H1 (cell line): ENCODE data around the gene WNT8B. TPM values are rescaled to one million over a fixed set of nuclear protein-coding genes. Genes with fewer than 3 reads are reported as not detected.

Source experiments
- CTCF ChIA-PET: fragments of 300-600 bp; sonication (Branson Sonifier 250); formaldehyde crosslinking; loops from one replicate; lab custom pipeline; 2021; ENCODE audit not compliant: partially characterized antibody; lab: Charles Lee
- POLR2A ChIA-PET: fragments of 300-600 bp; sonication (Branson Sonifier 250); formaldehyde crosslinking; loops from one replicate; lab custom pipeline; 2021; ENCODE audit warnings: inconsistent platforms; ENCODE audit not compliant: partially characterized antibody; lab: Charles Lee
- DNase-seq, 2 experiments: peaks; one replicate each; pipeline versions ENCODE4 v3.0.0 to v3.0.0-alpha.2; 2010 to 2022; ENCODE audit warnings: low spot score in 2 of 2, low read depth in 1 of 2, mixed read lengths in 1 of 2
- FAIRE-seq: peaks from 2 replicates; lab custom pipeline; 2011; peaks lifted over from hg19 to GRCh38; lab: Jason Lieb, UNC
- H2AFZ ChIP-seq: 2 replicates; pipeline ENCODE4 v1.8.1; 2012; ENCODE audit warnings: low read length, inconsistent platforms
- H2AK5ac ChIP-seq: 2 replicates; pipeline ENCODE4 v1.6.1; 2013; ENCODE audit warnings: low read depth, low read length
- H2BK120ac ChIP-seq: replicated peaks from 2 replicates; pipeline ENCODE3; 2013; ENCODE audit warnings: low read depth, low read length, inconsistent platforms
- H2BK12ac ChIP-seq: 2 replicates; pipeline ENCODE4 v1.6.1; 2013; ENCODE audit warnings: low read depth, low read length
- H2BK15ac ChIP-seq: 2 replicates; pipeline ENCODE4 v1.6.1; 2013; ENCODE audit warnings: low read length
- H2BK20ac ChIP-seq: 2 replicates; pipeline ENCODE4 v1.6.1; 2013; ENCODE audit warnings: low read length
- H2BK5ac ChIP-seq: 2 replicates; pipeline ENCODE4 v1.6.1; 2013; ENCODE audit warnings: low read depth, low read length
- H3K14ac ChIP-seq: 2 replicates; pipeline ENCODE4 v1.6.1; 2013; ENCODE audit warnings: inconsistent platforms; ENCODE audit not compliant: insufficient read length
- H3K18ac ChIP-seq: 2 replicates; pipeline ENCODE4 v1.6.1; 2013; ENCODE audit warnings: low read length; ENCODE audit errors: extremely low read depth
- H3K23ac ChIP-seq: 2 replicates; pipeline ENCODE4 v1.6.1; 2013; ENCODE audit warnings: inconsistent platforms; ENCODE audit not compliant: insufficient read length
- H3K23me2 ChIP-seq: 2 replicates; pipeline ENCODE4 v1.6.1; 2013; ENCODE audit warnings: low read depth, low read length
- H3K27ac ChIP-seq: 2 replicates; pipeline ENCODE4 v1.6.1; 2011; ENCODE audit warnings: low read depth, low read length, inconsistent platforms
- H3K27me3 ChIP-seq, 4 experiments: replicated peaks in 1 of 4; 1 replicate in 1 of 4; 2 replicates in 3 of 4; pipeline versions ENCODE4 v1.6.1 to v1.8.1; 2011 to 2013; ENCODE audit warnings: low read length in 3 of 4, mild to moderate bottlenecking in 3 of 4, inconsistent platforms in 2 of 4, mixed read lengths in 2 of 4, moderate library complexity in 1 of 4; ENCODE audit not compliant: control insufficient read depth in 3 of 4, insufficient read depth in 3 of 4; ENCODE audit errors: extremely low read depth in 1 of 4
- H3K36me3 ChIP-seq, 4 experiments: 2 replicates each; pipeline versions ENCODE4 v1.6.1 to v1.8.1; 2011 to 2013; ENCODE audit warnings: mild to moderate bottlenecking in 4 of 4, low read length in 3 of 4, moderate library complexity in 2 of 4, control low read depth in 1 of 4, inconsistent platforms in 1 of 4; ENCODE audit not compliant: insufficient read depth in 4 of 4, control insufficient read depth in 2 of 4
- H3K4ac ChIP-seq: replicated peaks from 2 replicates; pipeline ENCODE3; 2013; ENCODE audit warnings: low read length, low read depth, mixed read lengths, inconsistent platforms; ENCODE audit not compliant: insufficient read length
- H3K4me1 ChIP-seq, 4 experiments: replicated peaks in 1 of 4; 1 replicate in 1 of 4; 2 replicates in 3 of 4; pipeline versions ENCODE4 v1.6.1 to v1.8.1; 2011 to 2013; ENCODE audit warnings: low read length in 3 of 4, inconsistent platforms in 2 of 4, mixed read lengths in 1 of 4; ENCODE audit not compliant: insufficient read depth in 4 of 4, control insufficient read depth in 3 of 4
- H3K4me2 ChIP-seq, 2 experiments: 2 replicates each; pipeline versions ENCODE4 v1.6.1 to v1.8.1; 2011 to 2013; ENCODE audit warnings: low read depth in 2 of 2, low read length in 2 of 2, control low read depth in 1 of 2, inconsistent platforms in 1 of 2, mild to moderate bottlenecking in 1 of 2; ENCODE audit not compliant: insufficient read depth in 1 of 2
- H3K4me3 ChIP-seq, 4 experiments: fragments of 200-600, 300-600 bp in 1 of 4; sonication (generic), shearing (Covaris generic), sonication (Bioruptor Twin) in 1 of 4; 2 replicates each; pipeline versions ENCODE4 v1.5.1 to v1.8.1; 2011 to 2016; ENCODE audit warnings: low read length in 4 of 4, low read depth in 3 of 4, control low read depth in 2 of 4, inconsistent platforms in 2 of 4, mild to moderate bottlenecking in 2 of 4, mixed read lengths in 1 of 4, moderate library complexity in 1 of 4; ENCODE audit not compliant: insufficient read depth in 2 of 4; ENCODE audit errors: extremely low read depth in 1 of 4
- H3K56ac ChIP-seq: replicated peaks from 2 replicates; pipeline ENCODE3; 2013; ENCODE audit warnings: low read depth, mild to moderate bottlenecking, mixed read lengths, low read length, inconsistent platforms; ENCODE audit not compliant: insufficient read length
- H3K79me1 ChIP-seq: 2 replicates; pipeline ENCODE4 v1.6.1; 2013; ENCODE audit warnings: low read depth, low read length, control low read depth
- H3K79me2 ChIP-seq, 2 experiments: 2 replicates each; pipeline versions ENCODE4 v1.6.1 to v1.8.1; 2012 to 2013; ENCODE audit warnings: low read length in 2 of 2, mild to moderate bottlenecking in 2 of 2, inconsistent platforms in 1 of 2; ENCODE audit not compliant: insufficient read depth in 2 of 2, control insufficient read depth in 1 of 2
- H3K9ac ChIP-seq, 4 experiments: replicated peaks in 1 of 4; 1 replicate in 1 of 4; 2 replicates in 3 of 4; pipeline versions ENCODE4 v1.6.1 to v1.8.1; 2011 to 2013; ENCODE audit warnings: low read depth in 3 of 4, low read length in 3 of 4, control low read depth in 2 of 4, mild to moderate bottlenecking in 2 of 4, moderate library complexity in 2 of 4, inconsistent platforms in 1 of 4; ENCODE audit errors: extremely low read depth in 1 of 4
- H3K9me3 ChIP-seq, 2 experiments: 2 replicates each; pipeline versions ENCODE4 v1.6.1 to v1.8.1; 2012 to 2013; ENCODE audit warnings: mild to moderate bottlenecking in 2 of 2, moderate library complexity in 2 of 2, control low read depth in 1 of 2, inconsistent platforms in 1 of 2, low read depth in 1 of 2, low read length in 1 of 2, mixed read lengths in 1 of 2; ENCODE audit not compliant: insufficient read depth in 2 of 2
- H4K20me1 ChIP-seq, 2 experiments: replicated peaks in 1 of 2; 2 replicates each; pipeline versions ENCODE3 to v1.8.1; 2011 to 2013; ENCODE audit warnings: inconsistent platforms in 2 of 2, low read length in 2 of 2, mild to moderate bottlenecking in 1 of 2; ENCODE audit not compliant: insufficient read depth in 2 of 2, control insufficient read depth in 1 of 2
- H4K5ac ChIP-seq: 2 replicates; pipeline ENCODE4 v1.6.1; 2013; ENCODE audit warnings: low read length, low read depth, mixed read lengths, inconsistent platforms; ENCODE audit not compliant: insufficient read length
- H4K8ac ChIP-seq: 2 replicates; pipeline ENCODE4 v1.8.0; 2013; ENCODE audit warnings: mild to moderate bottlenecking, moderate library complexity, low read length, inconsistent platforms; ENCODE audit not compliant: insufficient read depth; ENCODE audit errors: extremely low read depth
- H4K91ac ChIP-seq: replicated peaks from 2 replicates; pipeline ENCODE3; 2013; ENCODE audit warnings: low read length, mixed read lengths, inconsistent platforms; ENCODE audit not compliant: insufficient read length
- ASH2L ChIP-seq: fragments of 200-600, 300-600 bp; sonication (generic); IDR thresholded peaks from one replicate; pipeline ENCODE4 v1.7.1; 2017; ENCODE audit warnings: low read length
- BRCA1 ChIP-seq: IDR thresholded peaks from 2 replicates; pipeline ENCODE4 v1.6.1; 2012; ENCODE audit warnings: low read depth, low read length, improper control_type of control experiment
- EP300 ChIP-seq, 2 experiments: IDR thresholded peaks; 1 replicate in 1 of 2; 2 replicates in 1 of 2; pipeline ENCODE4 v1.6.1; 2011 to 2012; ENCODE audit warnings: low read depth in 2 of 2, low read length in 2 of 2, mild to moderate bottlenecking in 2 of 2, borderline replicate concordance in 1 of 2, inconsistent platforms in 1 of 2, moderate library complexity in 1 of 2
- EZH2 ChIP-seq: fragments of 200-600 bp; sonication (generic); IDR thresholded peaks from 2 replicates; pipeline ENCODE4 v1.7.1; 2012; ENCODE audit warnings: low read depth, mild to moderate bottlenecking, moderate library complexity, low read length, inconsistent platforms; ENCODE audit not compliant: severe bottlenecking
- FOSL1 ChIP-seq: IDR thresholded peaks from 2 replicates; pipeline ENCODE4 v1.6.1; 2011; ENCODE audit warnings: mild to moderate bottlenecking, low read depth, low read length, moderate library complexity; ENCODE audit not compliant: insufficient read depth
- NRF1 ChIP-seq: IDR thresholded peaks from 2 replicates; pipeline ENCODE4 v1.6.1; 2011; ENCODE audit warnings: mild to moderate bottlenecking, low read depth, low read length, improper control_type of control experiment
- POU5F1 ChIP-seq: IDR thresholded peaks from 2 replicates; pipeline ENCODE4 v1.6.1; 2011; ENCODE audit warnings: low read depth, mild to moderate bottlenecking, low read length, moderate library complexity
- SIX5 ChIP-seq: IDR thresholded peaks from 2 replicates; pipeline ENCODE4 v1.6.1; 2011; ENCODE audit warnings: mild to moderate bottlenecking, low read depth, low read length
- SP1 ChIP-seq: IDR thresholded peaks from 2 replicates; pipeline ENCODE4 v1.6.1; 2011; ENCODE audit warnings: low read depth, low read length
- SP4 ChIP-seq: IDR thresholded peaks from 2 replicates; pipeline ENCODE4 v1.6.1; 2012; ENCODE audit warnings: low read length, inconsistent platforms
- SUZ12 ChIP-seq: fragments of 200-600 bp; sonication (generic); IDR thresholded peaks from 2 replicates; pipeline ENCODE4 v1.6.1; 2012; ENCODE audit warnings: mild to moderate bottlenecking, inconsistent platforms, low read length, moderate library complexity, mixed read lengths
- TCF12 ChIP-seq: IDR thresholded peaks from 2 replicates; pipeline ENCODE4 v1.6.1; 2011; ENCODE audit warnings: low read depth, mild to moderate bottlenecking, low read length
- TEAD4 ChIP-seq: IDR thresholded peaks from 2 replicates; pipeline ENCODE4 v1.6.1; 2012; ENCODE audit warnings: low read depth, low read length, inconsistent platforms, mixed read lengths
- USF2 ChIP-seq: IDR thresholded peaks from 2 replicates; pipeline ENCODE4 v1.6.1; 2011; ENCODE audit warnings: low read length, improper control_type of control experiment
- WGBS, 2 experiments: shearing (Covaris generic) in 1 of 2; methylation state at CpG; one replicate each; pipeline versions ENCODE4 v1.1.6 to v1.1.7; 2013 to 2015; ENCODE audit warnings: low lambda C conversion rate in 2 of 2, mixed read lengths in 2 of 2, inconsistent platforms in 1 of 2, low coverage in 1 of 2, missing lambda C conversion rate in 1 of 2; ENCODE audit not compliant: insufficient replicate concordance in 2 of 2, insufficient coverage in 1 of 2, insufficient read length in 1 of 2; ENCODE audit errors: extremely low coverage in 1 of 2, missing lambda C conversion rate in 1 of 2; 5-methylcytosine and 5-hydroxymethylcytosine counted together
- polyA plus RNA-seq, 7 experiments: library from polyadenylated mRNA; depleted of rRNA in 3 of 7; stranded (reverse) in 5 of 7; unstranded in 2 of 7; fragments of >200 nt in 5 of 7; fragments of 200-250 nt in 2 of 7; gene quantifications; 1 replicate in 5 of 7; 2 replicates in 1 of 7; 4 replicates in 1 of 7; pipeline versions ENCODE4 v1.2.1 to v1.2.3, GENCODE V29; 2011 to 2013; ENCODE audit warnings: missing spikeins in 2 of 7, mixed read lengths in 2 of 7
- total RNA-seq: library from RNA; stranded (reverse); fragmentation: NEBNext Ultra II Directional; extraction: Animal tissue kit (Norgen Biotek cat#: 25700); gene quantifications from 2 replicates; pipeline ENCODE4 v1.2.1, GENCODE V29; 2021

The WNT8B gene
- total and polyA plus RNA-seq, 2 of the 8 experiments (the other 6 are each of a cell fraction or from before 2014, with no cell fraction given): 0.20 to 0.67 TPM

GRCh38 chr10:100515612-100516011 is 52.8 kb downstream of the WNT8B start:
- H3K27me3 ChIP-seq: peaks cover 2 to 22% (median 14%) of the 10 kb centered on the region in 4 experiments; a peak in 6 of 7 replicates
- H2BK20ac ChIP-seq: no peak overlapping the region
- H2AFZ ChIP-seq: no peak overlapping the region
- no peak overlapping the region for H4K91ac ChIP-seq
- no peak overlapping the region for H3K4me3 ChIP-seq
- H3K27ac ChIP-seq: no peak overlapping the region
- ChIA-PET POLR2A (no interaction called here), CTCF (interaction anchor here (1.2 to 13.4 kb wide), 8 partner anchors 6 to 171 kb away, joined by 3 to 190 read pairs (median 55); partner anchors contain the start of genes HIF1AN and SCD)
- H3K79me1 ChIP-seq: no peaks in the 10 kb centered on the region
- H3K9me3 ChIP-seq: no peaks in the 10 kb centered on the region
- H4K20me1 ChIP-seq: peaks cover 0 to 2% of the 10 kb centered on the region in 2 experiments
- H2AK5ac ChIP-seq: no peak overlapping the region
- no peak overlapping the region for H2BK120ac ChIP-seq
- H4K8ac ChIP-seq: no peak overlapping the region
- H3K9ac ChIP-seq: no peak overlapping the region
- H3K56ac ChIP-seq: no peak overlapping the region
- no peak overlapping the region for H3K18ac ChIP-seq
- H4K5ac ChIP-seq: no peak overlapping the region
- H2BK15ac ChIP-seq: no peak overlapping the region
- no peak for FAIRE-seq
- H3K14ac ChIP-seq: no peak overlapping the region
- H2BK5ac ChIP-seq: no peak overlapping the region
- no peak for DNase-seq
- H3K4me2 ChIP-seq: no peak overlapping the region
- H3K36me3 ChIP-seq: no peaks in the 10 kb centered on the region
- H2BK12ac ChIP-seq: no peak overlapping the region
- H3K23ac ChIP-seq: no peak overlapping the region
- 90% methylated on average over 3 of the region's 3 CpGs; no CpG with 5 or more reads in 1 of the 2 experiments for WGBS, 2 experiments
- no peaks in the 10 kb centered on the region for H3K79me2 ChIP-seq
- peaks cover 0 to 3% (median under 1%) of the 10 kb centered on the region in 4 experiments; a peak in 2 of 7 replicates for H3K4me1 ChIP-seq
- peaks cover 8% of the 10 kb centered on the region for H3K23me2 ChIP-seq
- no peak overlapping the region for H3K4ac ChIP-seq
- TF ChIP-seq FOSL1 (no peak), SP1 (no peak), ASH2L (no peak), USF2 (no peak), TEAD4 (no peak), SP4 (no peak), SIX5 (no peak), SUZ12 (no peak), EZH2 (no peak), BRCA1 (no peak), EP300 (IDR thresholded peaks at IDR 0.05; ENCODE audit: borderline replicate concordance in 1 of 2, low read depth in 2 of 2, low read length in 2 of 2) (no peak), POU5F1 (no peak), TCF12 (no peak), NRF1 (no peak)
